Pons (tissue), 1 donor: ENCODE data around the gene AIP.

Experiments used
- DNase-seq: peaks from one replicate; pipeline ENCODE4 v3.0.0-alpha.2; 2016; ENCODE audit warnings: low spot score

Gene AIP

GRCh38 chr11:67482827-67483798 is at the start of gene AIP:
Gene AIP (plus strand): TSS chr11:67483026. CDS start chr11:67483159, 133 bp downstream.
- DNase-seq, result peak; percentile 99

GRCh38 chr11:67433536-67434394 is 49.1 kb upstream of the AIP start:
- no peak for DNase-seq

GRCh38 chr11:67434395-67434881 is 48.4 kb upstream of the AIP start:
- DNase-seq, result no peak

- DNase-seq, result no peak
These were observed 47.6 kb upstream of the AIP start for GRCh38 chr11:67435031-67435726.

- DNase-seq, result no peak
These were observed 46.9 kb upstream of the AIP start for GRCh38 chr11:67435727-67436458.

- no peak for DNase-seq
These were observed 46.3 kb upstream of the AIP start for GRCh38 chr11:67436459-67437081.

- no peak for DNase-seq
These were observed 45.6 kb upstream of the AIP start, which contains the start of gene PTPRCAP for GRCh38 chr11:67437082-67437808. Gene PTPRCAP (minus strand): TSS chr11:67437682. CDS start chr11:67437619, 63 bp downstream.

GRCh38 chr11:67437809-67438157 is 45.0 kb upstream of the AIP start:
- no peak for DNase-seq

GRCh38 chr11:67438158-67438902 is 44.5 kb upstream of the AIP start:
- DNase-seq, result no peak

GRCh38 chr11:67439321-67440228 is 43.3 kb upstream of the AIP start:
- DNase-seq, result no peak

GRCh38 chr11:67440229-67441097 is 42.4 kb upstream of the AIP start:
- no peak for DNase-seq

- DNase-seq, result no peak
These were observed 41.7 kb upstream of the AIP start for GRCh38 chr11:67441098-67441563.

GRCh38 chr11:67441731-67442351 is 41.0 kb upstream of the AIP start:
- DNase-seq, result no peak

- no peak for DNase-seq
These were observed 40.1 kb upstream of the AIP start for GRCh38 chr11:67442504-67443404.

- DNase-seq, result no peak
These were observed 37.3 kb upstream of the AIP start for GRCh38 chr11:67445515-67445914.

- DNase-seq, result no peak
These were observed 34.6 kb upstream of the AIP start for GRCh38 chr11:67448220-67448609.
